ENCODE data around the gene KLHL8.

Gene KLHL8

DNA sequence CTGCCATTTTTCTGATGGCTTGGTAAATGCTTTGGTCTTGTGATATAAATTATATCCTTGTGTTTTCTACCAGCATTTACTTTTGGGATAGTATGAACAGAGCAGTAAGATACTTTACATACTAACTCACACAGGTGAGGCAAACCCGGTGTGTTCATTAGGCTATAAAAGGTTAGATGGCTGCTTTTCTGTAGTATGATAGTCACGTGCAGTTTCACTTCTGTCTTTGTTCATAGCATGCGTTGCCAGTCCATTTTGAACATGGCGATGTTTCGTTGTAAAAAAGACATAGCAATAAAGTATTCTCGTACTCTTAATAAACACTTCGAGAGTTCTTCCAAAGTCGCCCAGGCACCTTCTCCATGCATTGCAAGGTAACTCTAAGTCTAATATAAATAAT, 88.4 kb downstream of the KLHL8 start:
- H3K4me3 ChIP-seq (ENCODE audit: low read length), result no peak overlapping the region
- no peak for TF ChIP-seq ZNF274 (IDR thresholded peaks at IDR 0.05; ENCODE audit: low read depth, low read length)

DNA sequence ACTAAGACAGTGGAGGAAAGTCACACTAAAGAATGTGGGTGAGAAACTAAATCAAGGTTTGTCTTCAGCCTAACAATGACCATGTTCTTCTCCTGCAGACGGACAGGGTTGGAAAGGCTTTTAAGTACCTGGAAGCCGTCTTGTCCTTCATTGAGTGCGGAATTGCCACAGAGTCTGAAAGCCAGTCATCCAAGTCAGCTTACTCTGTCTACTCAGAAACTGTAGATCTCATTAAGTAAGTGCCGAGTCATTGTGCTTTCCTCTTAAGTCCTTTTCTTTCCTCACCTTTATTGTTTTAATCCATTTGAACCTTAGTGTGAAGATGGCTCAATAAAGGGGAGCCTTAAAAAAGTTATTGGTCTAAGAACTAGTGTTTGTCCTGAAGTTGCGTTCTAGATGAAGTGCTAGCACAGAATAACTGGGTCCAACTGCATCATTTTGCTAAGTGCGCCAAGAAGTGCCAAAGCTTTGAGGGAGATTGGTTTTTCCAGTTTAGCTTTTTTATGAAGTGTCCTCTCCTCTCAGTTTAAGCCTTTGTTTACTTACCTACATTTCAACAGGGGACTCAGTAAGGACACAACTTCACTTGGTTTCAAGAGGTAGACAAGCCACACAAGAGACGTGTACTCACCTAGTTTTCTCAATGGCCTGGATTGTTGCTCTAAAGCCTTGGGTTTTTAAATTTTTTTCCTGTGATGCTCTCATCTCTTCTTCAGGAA, 89.3 kb downstream of the KLHL8 start:
- no peak for TF ChIP-seq ZNF274 (IDR thresholded peaks at IDR 0.05; ENCODE audit: low read depth, low read length)
- no peak overlapping the region for H3K4me3 ChIP-seq (ENCODE audit: low read length)

DNA sequence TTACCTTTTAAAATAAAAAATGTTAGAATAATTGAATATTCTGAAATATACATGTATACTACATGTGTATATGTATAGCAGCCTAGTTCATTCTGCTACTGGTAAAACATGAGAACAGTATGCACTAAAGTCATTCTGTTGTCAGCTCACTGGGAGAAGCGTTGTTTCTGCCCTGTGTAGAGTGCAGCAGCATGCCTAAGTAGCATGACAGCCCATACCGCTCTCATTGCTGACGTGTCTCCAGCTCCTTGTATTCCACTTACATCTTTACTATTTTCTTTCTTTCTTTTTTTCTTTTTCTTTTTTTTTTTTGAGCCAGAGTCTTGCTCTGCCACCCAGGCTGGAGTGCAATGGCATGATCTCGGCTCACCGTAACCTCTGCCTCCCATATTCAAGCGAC, 90.7 kb downstream of the KLHL8 start:
- TF ChIP-seq ZNF274 (IDR thresholded peaks at IDR 0.05; ENCODE audit: low read depth, low read length), result no peak
- H3K4me3 ChIP-seq (ENCODE audit: low read length), result no peak overlapping the region

DNA sequence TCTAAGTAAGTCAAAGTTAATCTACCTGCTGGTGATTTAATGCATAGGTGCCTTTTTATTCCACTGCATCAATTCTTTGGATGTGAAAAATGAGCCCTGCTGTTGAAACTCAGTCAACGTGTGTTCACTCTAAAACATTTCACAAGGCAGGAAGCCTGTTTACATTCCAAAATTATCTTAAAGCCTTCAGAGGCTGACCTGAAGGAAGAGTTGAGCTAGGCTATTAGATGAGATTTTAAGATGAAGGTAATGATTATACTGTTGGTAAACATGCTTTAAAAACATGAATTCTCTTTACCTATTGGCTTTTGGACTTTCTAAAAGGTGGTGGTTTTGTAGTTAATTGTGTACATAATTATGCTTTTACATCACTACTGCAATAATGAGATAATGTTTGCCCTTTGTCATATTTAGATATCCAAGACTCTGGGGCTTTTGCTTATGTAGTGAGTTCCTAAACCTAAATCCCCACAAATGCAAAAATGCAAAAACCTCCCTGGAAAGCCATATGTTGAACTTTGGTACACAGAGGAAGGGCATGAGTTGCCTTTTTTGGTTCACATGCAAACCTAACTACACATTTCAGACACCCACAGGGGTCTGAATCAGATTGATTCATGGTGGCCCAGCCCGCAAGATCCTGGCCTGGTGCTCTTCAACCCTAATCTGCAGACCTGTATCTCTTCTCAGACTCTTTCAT, 92.3 kb downstream of the KLHL8 start:
- no peak for TF ChIP-seq ZNF274 (IDR thresholded peaks at IDR 0.05; ENCODE audit: low read depth, low read length)
- H3K4me3 ChIP-seq (ENCODE audit: low read length), result no peak overlapping the region

DNA sequence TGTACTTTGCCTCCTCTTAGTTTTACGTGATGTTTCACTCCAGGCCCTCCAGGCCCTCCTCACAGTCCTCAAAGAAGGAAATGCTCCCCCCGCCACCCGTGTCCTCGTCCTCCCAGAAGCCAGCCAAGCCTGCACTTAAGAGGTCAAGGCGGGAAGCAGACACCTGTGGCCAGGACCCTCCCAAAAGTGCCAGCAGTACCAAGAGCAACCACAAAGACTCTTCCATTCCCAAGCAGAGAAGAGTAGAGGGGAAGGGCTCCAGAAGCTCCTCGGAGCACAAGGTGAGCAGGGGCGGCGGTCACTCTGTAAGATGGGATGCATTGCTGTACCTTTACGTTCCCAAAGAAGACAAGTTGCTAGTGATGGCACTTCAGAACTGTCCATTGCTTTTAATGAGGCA, 94.4 kb downstream of the KLHL8 start:
- TF ChIP-seq ZNF274 (IDR thresholded peaks at IDR 0.05; ENCODE audit: low read depth, low read length), result no peak
- H3K4me3 ChIP-seq (ENCODE audit: low read length), result no peak overlapping the region

DNA sequence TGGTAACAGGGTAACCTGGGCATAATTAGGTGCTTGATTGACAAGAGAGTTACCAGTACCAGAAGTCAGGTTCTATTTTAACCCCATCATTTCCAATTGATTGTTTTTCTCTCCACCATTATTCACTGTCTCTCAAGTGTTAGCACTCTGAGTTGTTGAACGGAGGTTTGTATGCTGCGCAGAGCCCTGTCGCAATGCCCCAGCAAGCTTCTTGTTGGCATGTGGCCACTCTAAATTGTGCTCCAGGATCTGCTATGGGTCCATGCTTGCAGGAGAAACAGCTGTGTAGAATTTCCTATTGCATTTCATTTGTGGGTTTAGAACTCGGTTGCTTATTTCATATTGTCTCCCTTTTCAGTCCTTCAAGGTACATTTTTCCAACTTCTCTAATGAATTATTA, 98.2 kb downstream of the KLHL8 start:
- no peak overlapping the region for H3K4me3 ChIP-seq (ENCODE audit: low read length)
- no peak for TF ChIP-seq ZNF274 (IDR thresholded peaks at IDR 0.05; ENCODE audit: low read depth, low read length)

DNA sequence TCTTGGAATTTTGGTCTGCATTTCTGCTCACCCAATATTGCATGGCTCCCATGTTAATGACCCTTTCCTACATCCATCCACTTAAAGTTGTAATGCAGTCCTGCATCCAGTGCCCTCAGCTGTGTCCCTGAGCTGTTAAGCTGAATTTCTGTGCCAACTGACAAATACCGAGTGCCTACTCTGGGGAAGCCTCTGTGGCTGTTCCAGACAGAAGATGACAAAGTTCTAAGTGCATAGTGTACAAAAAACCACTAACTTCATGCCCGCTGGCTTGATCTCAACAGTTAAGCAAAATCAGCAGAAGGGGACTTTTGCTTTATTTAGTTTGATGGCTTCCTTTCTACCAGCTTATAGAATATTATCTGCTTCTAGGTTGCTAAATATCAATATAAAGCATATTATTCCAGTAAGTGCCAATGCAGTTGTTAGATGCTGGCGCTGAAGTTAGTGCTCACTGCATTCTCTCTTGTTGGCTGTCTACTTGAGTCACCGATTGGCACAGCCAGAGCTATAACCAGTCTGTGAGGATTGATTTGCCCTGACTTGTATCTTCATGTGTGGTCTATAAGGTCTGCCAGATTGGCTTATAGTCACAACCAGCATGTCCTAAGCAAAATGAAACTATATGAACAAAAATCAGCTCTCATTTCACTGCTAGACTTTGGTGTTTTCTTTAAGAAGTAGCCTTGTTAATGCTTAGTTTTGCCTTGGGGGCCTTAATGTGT, 98.9 kb downstream of the KLHL8 start:
- no peak for TF ChIP-seq ZNF274 (IDR thresholded peaks at IDR 0.05; ENCODE audit: low read depth, low read length)
- H3K4me3 ChIP-seq (ENCODE audit: low read length), result no peak overlapping the region

DNA sequence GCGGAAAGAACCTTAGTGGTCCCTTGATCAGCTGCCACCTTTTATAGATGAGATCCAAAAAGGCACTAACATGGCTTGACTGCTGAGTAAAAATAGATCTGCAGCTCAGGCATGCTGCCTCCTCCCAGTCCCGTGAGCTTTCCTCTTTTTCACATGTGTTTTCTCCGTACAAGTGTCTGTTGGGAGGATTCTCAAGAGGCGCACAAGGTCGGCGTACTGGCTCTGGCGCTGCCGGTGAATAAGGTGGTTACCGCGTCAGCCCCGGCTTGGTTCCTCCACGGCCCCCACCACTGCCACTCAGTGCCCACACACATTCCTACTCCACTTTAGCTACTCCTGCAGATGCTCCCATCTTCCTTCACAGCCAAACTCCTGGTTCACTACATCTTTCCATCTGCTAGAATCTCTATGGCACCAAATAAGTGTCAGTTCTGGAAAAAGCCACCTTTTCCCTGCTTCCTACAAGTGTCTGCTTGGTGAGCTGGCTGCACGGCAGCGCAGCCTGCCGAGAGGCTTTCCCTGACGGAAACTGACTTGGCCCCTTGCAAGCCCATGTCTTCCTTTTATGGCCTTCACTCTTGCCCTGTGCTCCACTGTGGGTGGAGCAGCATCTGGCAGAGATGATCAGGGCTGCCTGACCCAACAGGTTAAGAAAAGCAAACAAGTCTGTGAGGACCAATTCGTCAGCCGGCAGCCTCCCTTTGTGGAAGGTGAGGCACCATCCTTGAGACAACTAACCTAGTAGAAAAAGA, 99.8 kb downstream of the KLHL8 start:
- TF ChIP-seq ZNF274 (IDR thresholded peaks at IDR 0.05; ENCODE audit: low read depth, low read length), result no peak
- no peak overlapping the region for H3K4me3 ChIP-seq (ENCODE audit: low read length)

DNA sequence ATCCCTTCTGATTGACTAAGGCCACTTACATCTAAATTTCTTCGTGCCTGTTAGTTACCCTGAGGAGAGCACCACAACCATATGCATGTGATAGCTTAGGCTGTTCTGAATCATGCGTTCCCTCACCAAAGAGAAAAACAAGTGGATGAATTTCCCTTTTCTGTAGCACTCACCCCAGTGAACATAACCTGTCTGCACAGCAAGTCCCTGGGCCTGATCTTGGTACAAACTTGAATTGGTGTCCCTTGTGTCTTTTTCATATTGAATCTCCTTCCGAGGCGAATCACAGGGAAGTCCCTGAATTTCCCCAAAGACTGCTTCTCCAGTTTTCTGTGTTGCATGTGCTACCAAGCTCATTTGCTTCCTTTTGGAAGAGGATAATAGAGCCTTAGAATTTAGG, 100.4 kb downstream of the KLHL8 start:
- no peak for TF ChIP-seq ZNF274 (IDR thresholded peaks at IDR 0.05; ENCODE audit: low read depth, low read length)
- no peak overlapping the region for H3K4me3 ChIP-seq (ENCODE audit: low read length)

DNA sequence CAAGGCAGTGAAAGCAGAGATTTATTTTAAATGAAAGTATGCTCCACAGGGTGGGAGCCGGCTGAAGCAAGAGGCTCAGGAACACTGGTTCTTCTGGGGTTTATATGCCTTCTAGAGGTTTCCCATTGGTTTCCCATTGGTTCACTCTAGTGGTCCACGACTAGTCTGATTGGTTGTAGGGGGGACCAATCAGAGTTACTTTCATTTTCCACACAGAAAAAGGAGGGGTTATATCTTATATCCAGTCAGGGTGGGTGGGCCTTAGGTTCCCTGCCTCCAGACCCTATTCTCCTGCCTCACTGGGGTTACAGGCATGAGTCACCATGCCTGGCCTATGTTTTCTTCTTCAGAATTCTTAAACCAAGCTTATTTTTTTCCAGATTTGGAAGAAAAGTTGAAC, 101.6 kb downstream of the KLHL8 start:
- no peak for TF ChIP-seq ZNF274 (IDR thresholded peaks at IDR 0.05; ENCODE audit: low read depth, low read length)
- H3K4me3 ChIP-seq (ENCODE audit: low read length), result no peak overlapping the region

DNA sequence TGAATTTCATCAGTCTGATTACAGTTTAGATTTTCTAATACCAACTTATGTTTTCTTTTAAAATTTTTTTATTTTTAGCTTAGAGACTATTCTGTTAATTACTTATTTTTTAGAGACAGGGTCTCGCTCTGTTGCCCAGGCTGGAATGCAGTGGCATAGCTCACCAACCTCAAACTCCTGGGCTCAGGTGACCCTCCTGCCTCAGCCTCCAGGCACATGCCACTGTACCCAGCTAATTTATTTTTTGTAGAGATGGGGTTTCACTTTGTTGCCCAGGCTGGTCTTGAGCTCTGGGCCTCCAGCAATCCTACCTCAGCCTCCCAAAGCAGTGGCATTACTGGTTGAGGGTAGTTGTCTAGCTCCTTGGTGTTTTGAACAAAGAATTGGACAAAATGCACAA, 102.0 kb downstream of the KLHL8 start:
- no peak overlapping the region for H3K4me3 ChIP-seq (ENCODE audit: low read length)
- no peak for TF ChIP-seq ZNF274 (IDR thresholded peaks at IDR 0.05; ENCODE audit: low read depth, low read length)

DNA sequence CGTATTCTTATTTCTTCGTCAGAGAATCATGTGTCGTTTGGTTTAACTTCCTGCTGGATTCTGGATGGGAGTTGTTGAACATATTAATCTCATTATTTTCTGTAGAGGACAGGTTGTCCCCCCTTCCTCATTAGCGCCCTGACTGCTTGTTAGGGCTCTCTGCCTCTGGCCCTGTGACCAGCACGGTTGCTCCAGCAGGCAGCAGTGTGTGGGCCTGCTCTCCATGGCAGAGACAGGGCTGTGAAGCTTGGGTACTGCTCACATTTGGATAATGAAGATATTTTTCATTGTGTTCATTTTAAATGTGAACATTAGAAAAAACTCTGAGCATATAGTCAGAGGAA, 102.7 kb downstream of the KLHL8 start:
- no peak for TF ChIP-seq ZNF274 (IDR thresholded peaks at IDR 0.05; ENCODE audit: low read depth, low read length)
- H3K4me3 ChIP-seq (ENCODE audit: low read length), result no peak overlapping the region

DNA sequence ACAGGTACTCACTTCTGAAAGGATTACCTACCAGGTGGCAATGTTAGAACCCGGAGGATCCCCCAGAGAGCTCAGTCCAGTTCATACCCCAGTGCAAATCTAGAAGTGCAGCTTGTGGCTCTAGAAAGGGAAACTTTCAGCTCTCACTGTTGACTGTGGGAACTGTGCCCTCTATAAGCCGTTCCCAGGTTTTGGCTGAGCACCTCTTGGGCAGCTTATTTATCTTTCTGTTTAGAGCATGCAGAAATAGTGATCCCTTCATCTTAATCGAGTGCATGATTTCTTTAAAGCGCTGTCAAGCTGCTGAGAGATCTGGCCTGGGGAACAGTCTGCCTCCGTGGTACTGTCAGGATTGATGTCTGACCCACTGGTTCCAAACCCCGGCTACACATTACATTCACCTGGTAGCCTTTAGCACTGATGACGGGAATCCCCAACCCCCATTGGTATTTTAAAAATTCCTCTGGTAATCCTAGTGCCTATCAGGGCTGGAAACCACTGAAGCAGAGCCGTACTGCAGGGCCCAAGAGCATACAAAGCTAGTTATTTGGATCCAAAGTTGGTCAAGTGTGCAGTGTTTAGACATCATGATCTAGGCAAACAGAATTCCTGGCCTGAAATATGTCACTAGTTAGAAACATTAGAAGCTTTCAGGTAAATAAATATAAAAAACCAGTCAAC, 103.2 kb downstream of the KLHL8 start:
- no peak overlapping the region for H3K4me3 ChIP-seq (ENCODE audit: low read length)
- no peak for TF ChIP-seq ZNF274 (IDR thresholded peaks at IDR 0.05; ENCODE audit: low read depth, low read length)

DNA sequence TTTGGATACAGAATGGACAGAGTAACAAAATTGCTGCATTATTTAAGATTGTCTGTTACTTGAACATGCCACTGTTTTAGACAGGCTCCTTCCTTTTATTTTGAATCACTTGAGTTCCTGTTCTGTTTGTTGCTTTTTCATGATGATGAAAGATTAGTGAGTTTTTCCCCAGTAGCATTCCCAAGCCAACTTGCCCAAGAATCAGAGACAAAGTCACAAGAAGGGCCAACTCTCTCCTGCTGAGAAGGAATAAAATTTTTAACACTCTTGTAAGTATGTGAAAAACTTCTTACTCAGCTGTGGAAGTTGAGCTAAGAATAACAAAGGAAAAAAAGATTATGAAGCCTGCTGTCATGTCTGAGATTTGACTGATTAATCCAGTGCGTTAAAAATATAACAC, 104.2 kb downstream of the KLHL8 start:
- H3K4me3 ChIP-seq (ENCODE audit: low read length), result no peak overlapping the region
- TF ChIP-seq ZNF274 (IDR thresholded peaks at IDR 0.05; ENCODE audit: low read depth, low read length), result no peak

Measured in GM08714 (cell line).